Astrocyte (in vitro differentiated cells and primary cell): ENCODE data around the gene LRMDA. TPM values are rescaled to one million over a fixed set of nuclear protein-coding genes. Genes with fewer than 3 reads are reported as not detected.
A peak's percentile ranks its signal among the peaks of the same experiment; 100 is the strongest.

ENCODE experiments used
- DNase-seq: peaks from one replicate; pipeline ENCODE4 v3.0.0-alpha.2; 2010; ENCODE audit warnings: low read depth
- FAIRE-seq: peaks from 2 replicates; lab custom pipeline; 2011; peaks lifted over from hg19 to GRCh38; lab: Jason Lieb, UNC
- H2AFZ ChIP-seq: 2 replicates; pipeline ENCODE4 v1.6.0; 2012; ENCODE audit warnings: low read depth, low read length, inconsistent platforms
- H3K27ac ChIP-seq: 2 replicates; pipeline ENCODE4 v1.5.1; 2011; ENCODE audit warnings: low read depth, low read length, inconsistent platforms
- H3K27me3 ChIP-seq: 2 replicates; pipeline ENCODE4 v1.6.0; 2011; ENCODE audit warnings: low read length, inconsistent platforms; ENCODE audit not compliant: insufficient read depth
- H3K36me3 ChIP-seq: 2 replicates; pipeline ENCODE4 v1.5.1; 2011; ENCODE audit warnings: low read length, inconsistent platforms; ENCODE audit not compliant: insufficient read depth
- H3K4me1 ChIP-seq: 2 replicates; pipeline ENCODE4 v1.5.1; 2011; ENCODE audit warnings: low read length, inconsistent platforms; ENCODE audit not compliant: insufficient read depth
- H3K4me2 ChIP-seq: 2 replicates; pipeline ENCODE4 v1.6.0; 2012; ENCODE audit warnings: low read length, inconsistent platforms
- H3K4me3 ChIP-seq: 2 replicates; pipeline ENCODE4 v1.5.1; 2011; ENCODE audit warnings: low read depth, mild to moderate bottlenecking, low read length, inconsistent platforms; ENCODE audit not compliant: insufficient read depth
- H3K79me2 ChIP-seq: 2 replicates; pipeline ENCODE4 v1.6.0; 2012; ENCODE audit warnings: mild to moderate bottlenecking, low read length, inconsistent platforms; ENCODE audit not compliant: insufficient read depth
- H3K9ac ChIP-seq: 2 replicates; pipeline ENCODE4 v1.6.0; 2012; ENCODE audit warnings: mild to moderate bottlenecking, low read length, inconsistent platforms
- H3K9me3 ChIP-seq: 2 replicates; pipeline ENCODE4 v1.5.1; 2012; ENCODE audit warnings: low read depth, mild to moderate bottlenecking, low read length, inconsistent platforms; ENCODE audit not compliant: insufficient read depth
- H4K20me1 ChIP-seq: 2 replicates; pipeline ENCODE4 v1.6.0; 2012; ENCODE audit warnings: low read length, inconsistent platforms; ENCODE audit not compliant: insufficient read depth
- H3K27ac Mint-ChIP-seq: one replicate; pipeline ENCODE4 v1.8.0; 2021; ENCODE audit warnings: mild to moderate bottlenecking, mixed read lengths; ENCODE audit not compliant: unreplicated experiment
- H3K27me3 Mint-ChIP-seq: one replicate; pipeline ENCODE4 v1.8.0; 2021; ENCODE audit warnings: low read depth, mixed read lengths; ENCODE audit not compliant: unreplicated experiment
- H3K36me3 Mint-ChIP-seq: one replicate; pipeline ENCODE4 v1.8.0; 2021; ENCODE audit warnings: low read depth, mixed read lengths; ENCODE audit not compliant: unreplicated experiment
- H3K4me1 Mint-ChIP-seq: one replicate; pipeline ENCODE4 v1.8.0; 2021; ENCODE audit warnings: low read depth, mixed read lengths; ENCODE audit not compliant: unreplicated experiment
- H3K4me3 Mint-ChIP-seq: one replicate; pipeline ENCODE4 v1.8.0; 2021; ENCODE audit warnings: mild to moderate bottlenecking, moderate library complexity, mixed read lengths; ENCODE audit not compliant: unreplicated experiment
- H3K9me3 Mint-ChIP-seq: one replicate; pipeline ENCODE4 v1.8.0; 2021; ENCODE audit warnings: mild to moderate bottlenecking, mixed read lengths; ENCODE audit not compliant: unreplicated experiment
- EZH2 ChIP-seq: IDR thresholded peaks from 2 replicates; pipeline ENCODE4 v1.6.1; 2012; ENCODE audit warnings: mild to moderate bottlenecking, low read length, inconsistent platforms; ENCODE audit not compliant: insufficient read depth
- total RNA-seq: library from RNA; stranded (reverse); gene quantifications from 2 replicates; pipeline ENCODE4 v1.2.1, GENCODE V29; 2021
- TF ChIP-seq, protein P1 (sequence below): IDR thresholded peaks from 2 replicates; pipeline ENCODE4 v1.5.1; 2011; ENCODE audit warnings: low read depth, mild to moderate bottlenecking, inconsistent platforms, low read length, moderate library complexity; ENCODE audit not compliant: insufficient read depth

LRMDA gene
- total RNA-seq, 1 donor from 2014 or later, result 2.7 TPM

DNA sequence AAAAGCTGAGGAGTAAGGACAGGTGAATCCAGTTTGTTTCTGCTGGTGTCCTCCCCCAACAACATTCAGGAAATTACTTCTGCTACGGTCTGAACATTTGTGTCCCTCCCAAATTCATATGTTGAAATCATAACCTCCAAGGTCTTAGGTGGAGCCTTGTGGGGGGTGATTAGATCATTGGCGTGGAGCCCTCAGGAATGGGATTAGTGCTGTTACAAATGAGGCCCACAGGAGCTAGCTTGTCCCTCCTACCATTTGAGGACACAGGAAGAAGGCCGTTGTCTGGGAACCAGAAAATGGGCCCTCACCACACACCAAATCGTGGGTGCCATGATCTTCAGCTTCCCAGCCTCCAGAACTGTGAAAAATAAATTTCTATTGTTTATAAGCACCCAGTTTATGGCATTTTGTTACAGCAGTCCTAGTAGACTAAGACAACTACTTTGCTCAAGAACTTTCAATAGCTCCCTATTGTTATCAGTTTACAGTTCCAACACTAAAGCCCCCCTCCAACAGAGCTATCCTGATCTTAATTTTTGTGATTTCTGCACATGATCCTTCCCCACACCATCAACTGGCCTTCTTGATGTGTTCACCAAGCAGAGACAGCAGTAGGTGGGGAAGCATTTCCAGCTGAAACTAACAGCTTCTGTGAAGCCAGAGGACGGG is 2.1 kb upstream of the LRMDA start:
- FAIRE-seq, result no peak
- H3K4me3 ChIP-seq, result no peak overlapping the region
- no peak overlapping the region for H3K4me2 ChIP-seq
- H3K79me2 ChIP-seq, result no peaks in the 10 kb centered on the region
- no peak for DNase-seq
- H3K36me3 ChIP-seq, result no peaks in the 10 kb centered on the region
- H3K27ac ChIP-seq, result no peak overlapping the region
- peaks cover 1% of the 10 kb centered on the region for H3K36me3 Mint-ChIP-seq
- peaks cover 7% of the 10 kb centered on the region for H3K4me1 Mint-ChIP-seq
- H2AFZ ChIP-seq, result no peak overlapping the region
- peaks cover 10% of the 10 kb centered on the region for H3K4me1 ChIP-seq
- no peak for TF ChIP-seq EZH2
- TF ChIP-seq, protein P1, sequence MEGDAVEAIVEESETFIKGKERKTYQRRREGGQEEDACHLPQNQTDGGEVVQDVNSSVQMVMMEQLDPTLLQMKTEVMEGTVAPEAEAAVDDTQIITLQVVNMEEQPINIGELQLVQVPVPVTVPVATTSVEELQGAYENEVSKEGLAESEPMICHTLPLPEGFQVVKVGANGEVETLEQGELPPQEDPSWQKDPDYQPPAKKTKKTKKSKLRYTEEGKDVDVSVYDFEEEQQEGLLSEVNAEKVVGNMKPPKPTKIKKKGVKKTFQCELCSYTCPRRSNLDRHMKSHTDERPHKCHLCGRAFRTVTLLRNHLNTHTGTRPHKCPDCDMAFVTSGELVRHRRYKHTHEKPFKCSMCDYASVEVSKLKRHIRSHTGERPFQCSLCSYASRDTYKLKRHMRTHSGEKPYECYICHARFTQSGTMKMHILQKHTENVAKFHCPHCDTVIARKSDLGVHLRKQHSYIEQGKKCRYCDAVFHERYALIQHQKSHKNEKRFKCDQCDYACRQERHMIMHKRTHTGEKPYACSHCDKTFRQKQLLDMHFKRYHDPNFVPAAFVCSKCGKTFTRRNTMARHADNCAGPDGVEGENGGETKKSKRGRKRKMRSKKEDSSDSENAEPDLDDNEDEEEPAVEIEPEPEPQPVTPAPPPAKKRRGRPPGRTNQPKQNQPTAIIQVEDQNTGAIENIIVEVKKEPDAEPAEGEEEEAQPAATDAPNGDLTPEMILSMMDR, result no peak
- peaks cover 2% of the 10 kb centered on the region for H3K9me3 Mint-ChIP-seq
- H3K27me3 ChIP-seq, result peaks cover 18% of the 10 kb centered on the region
- H4K20me1 ChIP-seq, result no peaks in the 10 kb centered on the region
- H3K27ac Mint-ChIP-seq, result no peak overlapping the region
- no peak overlapping the region for H3K4me3 Mint-ChIP-seq
- peaks cover 30% of the 10 kb centered on the region for H3K27me3 Mint-ChIP-seq
- no peaks in the 10 kb centered on the region for H3K9me3 ChIP-seq
- no peak overlapping the region for H3K9ac ChIP-seq

DNA sequence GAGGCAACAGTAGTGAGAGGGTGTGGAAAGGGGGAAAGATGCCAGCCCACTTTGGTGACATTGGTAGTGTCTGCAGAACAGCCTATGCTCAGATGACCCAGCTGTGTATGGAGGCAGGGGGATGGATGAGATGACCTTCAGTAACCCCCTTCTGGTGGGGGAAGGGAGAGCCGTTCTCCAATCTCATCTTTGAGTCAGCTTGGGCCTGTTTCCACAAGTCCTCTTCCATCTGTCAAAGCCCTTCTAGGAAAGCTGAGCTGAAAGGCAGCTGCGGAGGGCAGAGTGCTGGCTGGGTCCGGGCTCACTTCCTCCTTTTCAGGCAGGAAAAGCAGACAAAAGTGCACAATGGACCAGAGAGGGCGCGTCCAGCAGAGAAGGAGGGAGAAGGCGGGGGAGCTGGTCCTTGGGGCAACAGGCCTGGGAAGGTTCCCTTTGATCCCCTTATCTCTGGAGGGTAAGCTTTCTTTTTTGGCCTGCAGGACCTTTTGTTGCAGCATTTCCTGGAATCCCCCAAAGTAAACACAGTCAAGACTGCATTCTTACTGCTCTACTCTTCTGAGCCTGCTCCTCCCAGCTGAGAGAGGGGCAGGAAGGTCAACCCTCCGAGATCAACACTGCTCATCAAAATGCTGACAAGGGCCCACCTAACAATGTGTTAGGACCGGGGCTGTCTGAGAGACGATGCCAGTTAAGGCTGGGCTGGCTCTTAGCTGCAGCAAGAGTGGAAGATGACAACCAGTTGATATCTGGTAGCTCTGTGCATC is 1.2 kb upstream of the LRMDA start:
- no peak overlapping the region for H2AFZ ChIP-seq

More for the DNA sequence above, 1.2 kb upstream of the LRMDA start:
- no peak for TF ChIP-seq EZH2
- TF ChIP-seq, protein P1, result no peak
- Histone ChIP-seq H3K36me3 (no peaks in the 10 kb centered on the region), H3K27ac (no peak overlapping the region), H3K9me3 (no peaks in the 10 kb centered on the region), H3K79me2 (no peaks in the 10 kb centered on the region), H3K4me3 (no peak overlapping the region), H3K4me1 (peaks cover 10% of the 10 kb centered on the region), H3K9ac (no peak overlapping the region), H4K20me1 (no peaks in the 10 kb centered on the region), H3K4me2 (no peak overlapping the region), H3K27me3 (peaks cover 23% of the 10 kb centered on the region)
- DNase-seq, result no peak
- H3K27ac Mint-ChIP-seq, result peak overlapping the region; percentile 58
- H3K36me3 Mint-ChIP-seq, result peaks cover 1% of the 10 kb centered on the region
- peaks cover 7% of the 10 kb centered on the region for H3K4me1 Mint-ChIP-seq
- peaks cover 2% of the 10 kb centered on the region for H3K9me3 Mint-ChIP-seq
- H3K27me3 Mint-ChIP-seq, result peaks cover 37% of the 10 kb centered on the region
- FAIRE-seq, result no peak
- no peak overlapping the region for H3K4me3 Mint-ChIP-seq
